ENCODE data around the gene PDSS2.
A peak's percentile ranks its signal among the peaks of the same experiment; 100 is the strongest.
"Not testable (repeated sequence)": the region's sequence is repeated elsewhere in the genome, so short reads cannot be mapped to it uniquely, and the experiment has no call there.

PDSS2 gene

DNA sequence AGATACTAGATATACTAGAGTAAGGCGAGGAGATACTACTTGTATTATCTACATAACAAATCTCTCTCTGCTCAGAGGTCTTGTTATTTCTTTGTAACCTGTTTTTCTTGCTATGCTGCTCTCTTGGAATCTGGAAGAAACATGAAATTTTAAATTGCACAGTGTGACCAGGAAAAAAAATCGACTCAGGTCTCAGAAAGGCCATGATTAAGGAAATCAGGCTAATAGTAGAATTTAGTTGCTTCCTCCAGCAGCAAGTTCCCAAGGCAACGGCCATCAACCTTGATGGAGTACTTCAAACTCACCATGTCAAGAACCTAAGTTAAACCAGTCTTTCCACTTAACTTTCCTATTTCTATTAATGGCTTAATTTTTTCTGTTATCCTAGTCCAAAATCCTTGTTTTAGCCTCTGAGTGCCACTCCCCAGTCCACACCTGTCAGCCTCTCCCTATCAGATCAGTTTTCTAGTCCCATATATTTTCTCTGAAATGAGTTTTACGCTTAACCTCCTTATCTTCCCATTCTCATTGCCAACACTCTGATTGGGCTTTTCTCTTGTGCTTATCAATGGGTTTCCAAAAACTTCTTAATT lies 256.4 kb downstream of the PDSS2 start:
- no peaks in the 10 kb centered on the region for H3K36me3 ChIP-seq (ENCODE audit: control insufficient read depth, insufficient read depth, low read length)
- DNase-seq (ENCODE audit: low read depth, low spot score) = no peak
- H3K27ac ChIP-seq (ENCODE audit: low read length) = no peak overlapping the region
- H3K27me3 ChIP-seq (ENCODE audit: control insufficient read depth, insufficient read depth, low read length) = no peaks in the 10 kb centered on the region
- H3K9me3 ChIP-seq (ENCODE audit: control insufficient read depth, insufficient read depth, low read length) = no peaks in the 10 kb centered on the region
- H3K4me3 ChIP-seq (ENCODE audit: low read length) = no peak overlapping the region
- WGBS (ENCODE audit: insufficient coverage, insufficient read length) = no CpG with 5 or more reads among the region's 4 CpGs
- no peaks in the 10 kb centered on the region for H3K4me1 ChIP-seq (ENCODE audit: control insufficient read depth, insufficient read depth, low read length)

GRCh38 chr6:107198631-107199416 lies 260.5 kb downstream of the PDSS2 start:
- Histone ChIP-seq H3K27me3 (ENCODE audit: control insufficient read depth, insufficient read depth, low read length) (no peaks in the 10 kb centered on the region), H3K36me3 (ENCODE audit: control insufficient read depth, insufficient read depth, low read length) (no peaks in the 10 kb centered on the region), H3K9me3 (ENCODE audit: control insufficient read depth, insufficient read depth, low read length) (no peaks in the 10 kb centered on the region), H3K4me1 (ENCODE audit: control insufficient read depth, insufficient read depth, low read length) (no peaks in the 10 kb centered on the region), H3K4me3 (ENCODE audit: low read length) (no peak overlapping the region), H3K27ac (ENCODE audit: low read length) (no peak overlapping the region)
- WGBS (ENCODE audit: insufficient coverage, insufficient read length) = no CpG with 5 or more reads among the region's 7 CpGs
- DNase-seq (ENCODE audit: low read depth, low spot score) = no peak

GRCh38 chr6:107196152-107196551 lies 263.2 kb downstream of the PDSS2 start:
- Histone ChIP-seq H3K27me3 (ENCODE audit: control insufficient read depth, insufficient read depth, low read length) (no peaks in the 10 kb centered on the region), H3K4me3 (ENCODE audit: low read length) (no peak overlapping the region), H3K9me3 (ENCODE audit: control insufficient read depth, insufficient read depth, low read length) (no peaks in the 10 kb centered on the region), H3K4me1 (ENCODE audit: control insufficient read depth, insufficient read depth, low read length) (no peaks in the 10 kb centered on the region), H3K36me3 (ENCODE audit: control insufficient read depth, insufficient read depth, low read length) (no peaks in the 10 kb centered on the region), H3K27ac (ENCODE audit: low read length) (no peak overlapping the region)
- no peak for DNase-seq (ENCODE audit: low read depth, low spot score)
- no CpG with 5 or more reads among the region's 3 CpGs for WGBS (ENCODE audit: insufficient coverage, insufficient read length)

DNA sequence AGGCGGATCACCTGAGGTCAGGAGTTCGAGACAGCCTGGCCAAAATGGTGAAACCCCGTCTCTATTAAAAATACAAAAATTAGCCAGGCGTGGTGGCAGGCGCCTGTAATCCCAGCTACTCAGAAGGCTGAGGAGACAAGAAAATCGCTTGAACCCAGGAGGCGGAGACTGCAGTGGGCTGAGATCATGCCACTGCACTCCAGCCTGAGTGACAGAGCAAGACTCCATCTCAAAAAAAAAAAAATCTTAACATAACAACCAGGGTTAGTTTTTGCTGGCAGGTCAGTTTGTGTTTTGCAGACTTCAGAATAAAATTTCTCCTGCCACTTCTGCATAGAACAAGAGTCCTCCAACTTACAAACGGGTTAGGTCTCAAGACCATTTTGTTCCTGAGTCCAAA lies 264.6 kb downstream of the PDSS2 start:
- H3K27me3 ChIP-seq (ENCODE audit: control insufficient read depth, insufficient read depth, low read length); DNase-seq (ENCODE audit: low read depth, low spot score); H3K9me3 ChIP-seq (ENCODE audit: control insufficient read depth, insufficient read depth, low read length); H3K36me3 ChIP-seq (ENCODE audit: control insufficient read depth, insufficient read depth, low read length); H3K4me3 ChIP-seq (ENCODE audit: low read length); H3K27ac ChIP-seq (ENCODE audit: low read length); H3K4me1 ChIP-seq (ENCODE audit: control insufficient read depth, insufficient read depth, low read length): not testable (repeated sequence)
- no CpG with 5 or more reads among the region's 8 CpGs for WGBS (ENCODE audit: insufficient coverage, insufficient read length)

- Histone ChIP-seq H3K36me3 (ENCODE audit: control insufficient read depth, insufficient read depth, low read length) (no peaks in the 10 kb centered on the region), H3K4me1 (ENCODE audit: control insufficient read depth, insufficient read depth, low read length) (no peaks in the 10 kb centered on the region), H3K4me3 (ENCODE audit: low read length) (no peak overlapping the region), H3K27me3 (ENCODE audit: control insufficient read depth, insufficient read depth, low read length) (no peaks in the 10 kb centered on the region), H3K9me3 (ENCODE audit: control insufficient read depth, insufficient read depth, low read length) (no peaks in the 10 kb centered on the region), H3K27ac (ENCODE audit: low read length) (no peak overlapping the region)
- DNase-seq (ENCODE audit: low read depth, low spot score) = no peak
- WGBS (ENCODE audit: insufficient coverage, insufficient read length) = no CpG with 5 or more reads among the region's 4 CpGs
Observed at GRCh38 chr6:107192830-107193229, 266.5 kb downstream of the PDSS2 start.

- Histone ChIP-seq H3K4me1 (ENCODE audit: control insufficient read depth, insufficient read depth, low read length) (no peaks in the 10 kb centered on the region), H3K36me3 (ENCODE audit: control insufficient read depth, insufficient read depth, low read length) (no peaks in the 10 kb centered on the region), H3K4me3 (ENCODE audit: low read length) (no peak overlapping the region), H3K9me3 (ENCODE audit: control insufficient read depth, insufficient read depth, low read length) (no peaks in the 10 kb centered on the region), H3K27me3 (ENCODE audit: control insufficient read depth, insufficient read depth, low read length) (no peaks in the 10 kb centered on the region), H3K27ac (ENCODE audit: low read length) (no peak overlapping the region)
- 100% methylated on average over 4 of the region's 6 CpGs for WGBS (ENCODE audit: insufficient coverage, insufficient read length)
- no peak for DNase-seq (ENCODE audit: low read depth, low spot score)
Observed at GRCh38 chr6:107187630-107188029, 271.7 kb downstream of the PDSS2 start.

DNA sequence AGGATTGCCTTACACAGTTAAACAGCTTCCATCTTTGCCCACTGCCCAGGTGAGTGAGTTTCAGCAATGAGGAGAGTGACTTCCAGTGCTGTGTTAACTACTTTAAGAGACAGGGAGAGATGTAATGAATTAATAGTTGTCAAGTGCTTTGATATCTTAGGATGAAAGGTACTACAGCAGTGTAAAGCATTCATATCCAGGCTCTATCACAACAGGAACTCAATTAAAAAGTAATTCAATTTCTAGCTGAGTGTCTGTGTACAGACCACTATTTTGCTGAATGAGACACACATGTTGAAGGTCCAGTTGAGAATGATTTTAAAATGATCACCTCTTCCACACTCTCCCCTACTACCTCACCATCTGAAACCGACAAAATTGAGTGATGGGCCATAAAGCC lies 273.3 kb downstream of the PDSS2 start:
- no peak overlapping the region for H3K4me3 ChIP-seq (ENCODE audit: low read length)
- H3K36me3 ChIP-seq (ENCODE audit: control insufficient read depth, insufficient read depth, low read length) = no peaks in the 10 kb centered on the region
- no peaks in the 10 kb centered on the region for H3K27me3 ChIP-seq (ENCODE audit: control insufficient read depth, insufficient read depth, low read length)
- no peaks in the 10 kb centered on the region for H3K9me3 ChIP-seq (ENCODE audit: control insufficient read depth, insufficient read depth, low read length)
- no peak for DNase-seq (ENCODE audit: low read depth, low spot score)
- H3K27ac ChIP-seq (ENCODE audit: low read length) = no peak overlapping the region
- no CpG with 5 or more reads among the region's 1 CpG for WGBS (ENCODE audit: insufficient coverage, insufficient read length)
- no peaks in the 10 kb centered on the region for H3K4me1 ChIP-seq (ENCODE audit: control insufficient read depth, insufficient read depth, low read length)

DNA sequence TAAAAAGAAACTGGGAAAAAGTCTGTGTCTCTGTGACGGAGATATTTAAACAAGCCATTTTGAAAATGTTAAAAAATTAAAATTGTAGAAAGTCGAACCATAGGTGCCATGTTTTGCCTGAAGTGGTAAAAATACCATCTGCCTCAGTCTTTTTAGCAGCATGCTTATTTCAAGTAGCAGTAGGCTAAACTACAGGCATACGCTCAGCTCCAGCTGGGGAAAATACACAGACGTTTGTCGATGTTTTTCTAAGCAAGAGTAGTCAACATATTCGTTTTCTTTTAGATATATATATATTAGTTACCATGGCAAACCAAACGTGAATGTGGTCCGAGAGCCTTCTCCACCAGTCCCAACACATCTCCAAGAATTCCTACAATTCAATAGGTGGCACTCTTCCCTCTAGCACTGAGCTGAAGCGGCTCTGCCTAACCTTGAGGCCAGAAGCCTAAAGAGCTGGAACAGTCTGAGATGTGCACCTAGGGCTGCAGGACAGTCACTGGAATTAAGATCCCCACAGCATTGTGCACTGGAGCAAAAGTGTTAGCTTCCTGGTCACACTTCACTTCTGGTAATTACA lies 273.9 kb downstream of the PDSS2 start:
- WGBS (ENCODE audit: insufficient coverage, insufficient read length) = 100% methylated on average over 1 of the region's 9 CpGs
- Histone ChIP-seq H3K27me3 (ENCODE audit: control insufficient read depth, insufficient read depth, low read length) (no peaks in the 10 kb centered on the region), H3K4me3 (ENCODE audit: low read length) (no peak overlapping the region), H3K9me3 (ENCODE audit: control insufficient read depth, insufficient read depth, low read length) (no peaks in the 10 kb centered on the region), H3K27ac (ENCODE audit: low read length) (no peak overlapping the region), H3K36me3 (ENCODE audit: control insufficient read depth, insufficient read depth, low read length) (no peaks in the 10 kb centered on the region), H3K4me1 (ENCODE audit: control insufficient read depth, insufficient read depth, low read length) (no peaks in the 10 kb centered on the region)
- DNase-seq (ENCODE audit: low read depth, low spot score) = peak; percentile 25

DNA sequence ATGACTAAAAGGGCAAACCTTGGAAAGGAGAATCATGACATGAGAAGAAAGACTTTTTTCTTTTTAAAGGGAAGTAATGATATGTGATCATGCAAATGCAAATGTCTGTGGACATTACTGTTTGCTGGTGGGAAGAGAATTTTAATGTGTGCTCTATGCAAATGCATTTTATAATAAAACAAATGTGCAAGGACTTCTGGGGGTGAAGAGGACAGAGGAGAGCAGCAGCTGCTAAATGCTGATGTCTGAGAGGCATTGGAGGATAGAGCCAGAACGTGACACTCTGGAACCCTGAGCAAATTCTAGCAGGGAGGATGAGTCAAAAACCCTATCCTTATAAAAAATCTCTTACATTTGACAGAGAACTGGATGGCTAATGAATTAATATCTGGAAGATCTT lies 274.9 kb downstream of the PDSS2 start:
- H3K36me3 ChIP-seq (ENCODE audit: control insufficient read depth, insufficient read depth, low read length) = no peaks in the 10 kb centered on the region
- no peaks in the 10 kb centered on the region for H3K9me3 ChIP-seq (ENCODE audit: control insufficient read depth, insufficient read depth, low read length)
- H3K4me1 ChIP-seq (ENCODE audit: control insufficient read depth, insufficient read depth, low read length) = no peaks in the 10 kb centered on the region
- DNase-seq (ENCODE audit: low read depth, low spot score) = no peak
- no peaks in the 10 kb centered on the region for H3K27me3 ChIP-seq (ENCODE audit: control insufficient read depth, insufficient read depth, low read length)
- H3K4me3 ChIP-seq (ENCODE audit: low read length) = no peak overlapping the region
- H3K27ac ChIP-seq (ENCODE audit: low read length) = no peak overlapping the region
- no CpG with 5 or more reads among the region's 1 CpG for WGBS (ENCODE audit: insufficient coverage, insufficient read length)

DNA sequence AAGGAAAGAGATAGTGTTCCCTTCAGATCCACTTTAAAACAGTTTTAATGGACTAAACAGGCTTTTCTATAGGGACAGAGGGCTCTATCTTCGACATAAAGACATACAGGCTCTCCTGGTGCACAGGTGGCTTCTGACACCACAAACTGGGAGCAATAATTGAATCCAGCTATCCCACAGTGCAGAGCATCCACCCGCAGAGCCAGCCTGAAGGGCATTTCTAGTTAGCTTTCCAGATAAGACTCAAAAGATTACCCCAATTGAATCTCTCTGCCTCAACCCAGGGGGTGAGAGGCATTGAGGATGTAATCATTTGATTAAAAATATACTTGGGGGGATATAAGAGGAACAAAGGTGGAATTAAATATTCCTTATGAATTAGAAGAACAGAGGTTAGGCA lies 279.3 kb downstream of the PDSS2 start:
- H3K36me3 ChIP-seq (ENCODE audit: control insufficient read depth, insufficient read depth, low read length) = no peaks in the 10 kb centered on the region
- no CpG with 5 or more reads among the region's 2 CpGs for WGBS (ENCODE audit: insufficient coverage, insufficient read length)
- H3K27me3 ChIP-seq (ENCODE audit: control insufficient read depth, insufficient read depth, low read length) = no peaks in the 10 kb centered on the region
- no peak for DNase-seq (ENCODE audit: low read depth, low spot score)
- H3K4me1 ChIP-seq (ENCODE audit: control insufficient read depth, insufficient read depth, low read length) = no peaks in the 10 kb centered on the region
- H3K4me3 ChIP-seq (ENCODE audit: low read length) = no peak overlapping the region
- no peak overlapping the region for H3K27ac ChIP-seq (ENCODE audit: low read length)
- H3K9me3 ChIP-seq (ENCODE audit: control insufficient read depth, insufficient read depth, low read length) = no peaks in the 10 kb centered on the region

Data from iPS DF 6.9 (cell line).